ENCODE data around the gene LASP1NB. TPM values are rescaled to one million over a fixed set of nuclear protein-coding genes. Genes with fewer than 3 reads are reported as not detected.
A peak's percentile ranks its signal among the peaks of the same experiment; 100 is the strongest.
"Not testable (repeated sequence)": the region's sequence is repeated elsewhere in the genome, so short reads cannot be mapped to it uniquely, and the experiment has no call there.

The LASP1NB gene

GRCh38 chr17:38958756-38959155 is 33.3 kb downstream of the LASP1NB start:
- Histone ChIP-seq H3K4me1 (ENCODE audit: insufficient read depth, low read length) (peaks cover 4% of the 10 kb centered on the region), H3K9me3 (ENCODE audit: low read depth, low read length) (no peaks in the 10 kb centered on the region), H3K4me3 (ENCODE audit: low read length) (no peak overlapping the region), H3K27me3 (ENCODE audit: insufficient read depth, low read length) (no peaks in the 10 kb centered on the region)

GRCh38 chr17:38959508-38959907 is 34.1 kb downstream of the LASP1NB start:
- Histone ChIP-seq H3K9me3 (ENCODE audit: low read depth, low read length) (no peaks in the 10 kb centered on the region), H3K4me1 (ENCODE audit: insufficient read depth, low read length) (peaks cover 4% of the 10 kb centered on the region), H3K27me3 (ENCODE audit: insufficient read depth, low read length) (no peaks in the 10 kb centered on the region), H3K4me3 (ENCODE audit: low read length) (no peak overlapping the region)

- Histone ChIP-seq H3K4me3 (ENCODE audit: low read length) (no peak overlapping the region), H3K4me1 (ENCODE audit: insufficient read depth, low read length) (peaks cover 4% of the 10 kb centered on the region), H3K9me3 (ENCODE audit: low read depth, low read length) (no peaks in the 10 kb centered on the region), H3K27me3 (ENCODE audit: insufficient read depth, low read length) (no peaks in the 10 kb centered on the region)
Observed at GRCh38 chr17:38960402-38960801, 35.0 kb downstream of the LASP1NB start.

- peaks cover 4% of the 10 kb centered on the region for H3K4me1 ChIP-seq (ENCODE audit: insufficient read depth, low read length)
- no peaks in the 10 kb centered on the region for H3K27me3 ChIP-seq (ENCODE audit: insufficient read depth, low read length)
- H3K4me3 ChIP-seq (ENCODE audit: low read length), result no peak overlapping the region
- no peaks in the 10 kb centered on the region for H3K9me3 ChIP-seq (ENCODE audit: low read depth, low read length)
Observed at GRCh38 chr17:38961413-38961812, 36.0 kb downstream of the LASP1NB start.

- Histone ChIP-seq H3K9me3 (ENCODE audit: low read depth, low read length) (no peaks in the 10 kb centered on the region), H3K4me1 (ENCODE audit: insufficient read depth, low read length) (peaks cover 11% of the 10 kb centered on the region), H3K27me3 (ENCODE audit: insufficient read depth, low read length) (no peaks in the 10 kb centered on the region), H3K4me3 (ENCODE audit: low read length) (peak within 1 kb of the TSS; percentile 4)
Observed at GRCh38 chr17:38967290-38967738, 41.9 kb downstream of the LASP1NB start, which contains the start of gene FBXO47. FBXO47 (minus strand) TSS chr17:38967403; CDS start chr17:38963025, 4,378 bp downstream.

- Histone ChIP-seq H3K9me3 (ENCODE audit: low read depth, low read length) (no peaks in the 10 kb centered on the region), H3K4me3 (ENCODE audit: low read length) (no peak overlapping the region), H3K27me3 (ENCODE audit: insufficient read depth, low read length) (no peaks in the 10 kb centered on the region), H3K4me1 (ENCODE audit: insufficient read depth, low read length) (peaks cover 11% of the 10 kb centered on the region)
Observed at GRCh38 chr17:38969281-38969680, 43.9 kb downstream of the LASP1NB start.

- Histone ChIP-seq H3K4me1 (ENCODE audit: insufficient read depth, low read length) (peaks cover 11% of the 10 kb centered on the region), H3K9me3 (ENCODE audit: low read depth, low read length) (no peaks in the 10 kb centered on the region), H3K27me3 (ENCODE audit: insufficient read depth, low read length) (no peaks in the 10 kb centered on the region), H3K4me3 (ENCODE audit: low read length) (no peak overlapping the region)
Observed at GRCh38 chr17:38970128-38970527, 44.7 kb downstream of the LASP1NB start.

- Histone ChIP-seq H3K4me3 (ENCODE audit: low read length) (no peak overlapping the region), H3K27me3 (ENCODE audit: insufficient read depth, low read length) (no peaks in the 10 kb centered on the region), H3K4me1 (ENCODE audit: insufficient read depth, low read length) (peaks cover 12% of the 10 kb centered on the region), H3K9me3 (ENCODE audit: low read depth, low read length) (no peaks in the 10 kb centered on the region)
Observed at GRCh38 chr17:38970804-38971203, 45.4 kb downstream of the LASP1NB start.

GRCh38 chr17:38976187-38976551 is 50.8 kb downstream of the LASP1NB start:
- H3K9me3 ChIP-seq (ENCODE audit: low read depth, low read length); H3K4me3 ChIP-seq (ENCODE audit: low read length); H3K27me3 ChIP-seq (ENCODE audit: insufficient read depth, low read length): not testable (repeated sequence)
- peaks cover 13% of the 10 kb centered on the region for H3K4me1 ChIP-seq (ENCODE audit: insufficient read depth, low read length)

- Histone ChIP-seq H3K9me3 (ENCODE audit: low read depth, low read length) (no peaks in the 10 kb centered on the region), H3K27me3 (ENCODE audit: insufficient read depth, low read length) (no peaks in the 10 kb centered on the region), H3K4me1 (ENCODE audit: insufficient read depth, low read length) (peaks cover 13% of the 10 kb centered on the region), H3K4me3 (ENCODE audit: low read length) (no peak overlapping the region)
Observed at GRCh38 chr17:38978180-38978579, 52.8 kb downstream of the LASP1NB start.

Other genes with a start within 250 kb of the LASP1NB start
- gene MLLT6, start 220.3 kb upstream of the LASP1NB start, total RNA-seq, result 95.9 TPM
- gene CISD3, start 195.3 kb upstream of the LASP1NB start, total RNA-seq, result 1.8 TPM
- not detected for gene PCGF2, start 177.3 kb upstream of the LASP1NB start, total RNA-seq
- 95.5 TPM for gene PSMB3, start 172.9 kb upstream of the LASP1NB start, total RNA-seq
- 17.8 TPM for gene PIP4K2B, start 126.1 kb upstream of the LASP1NB start, total RNA-seq
- 30.0 TPM for gene CWC25, start 100.3 kb upstream of the LASP1NB start, total RNA-seq
- 1,618 TPM for gene RPL23, start 71.9 kb upstream of the LASP1NB start, total RNA-seq
- 103 TPM for gene LASP1, start 55.6 kb upstream of the LASP1NB start, total RNA-seq
- not detected for gene FBXO47, start 41.8 kb downstream of the LASP1NB start, total RNA-seq
- 9.6 TPM for gene PLXDC1, start 226.0 kb downstream of the LASP1NB start, total RNA-seq
- gene ARL5C, start 240.5 kb downstream of the LASP1NB start, total RNA-seq, result not detected

Data from mononuclear cell (primary cell).